Activated naive CD8-positive, alpha-beta T cell (primary cell): ENCODE data around the gene DTYMK.
A peak's percentile ranks its signal among the peaks of the same experiment; 100 is the strongest.

Experiments
- H3K27ac Mint-ChIP-seq: one replicate; pipeline ENCODE4 v1.8.0; 2021; ENCODE audit warnings: mixed read lengths
- H3K27me3 Mint-ChIP-seq: one replicate; pipeline ENCODE4 v1.8.0; 2021; ENCODE audit warnings: mixed read lengths
- H3K36me3 Mint-ChIP-seq: one replicate; pipeline ENCODE4 v1.8.0; 2021; ENCODE audit warnings: mixed read lengths
- H3K4me1 Mint-ChIP-seq: one replicate; pipeline ENCODE4 v1.8.0; 2021; ENCODE audit warnings: low read depth, mixed read lengths
- H3K4me3 Mint-ChIP-seq: one replicate; pipeline ENCODE4 v1.8.0; 2021; ENCODE audit warnings: mild to moderate bottlenecking, mixed read lengths
- H3K9me3 Mint-ChIP-seq: one replicate; pipeline ENCODE4 v1.8.0; 2021; ENCODE audit warnings: low read depth, mixed read lengths

The DTYMK gene

DNA sequence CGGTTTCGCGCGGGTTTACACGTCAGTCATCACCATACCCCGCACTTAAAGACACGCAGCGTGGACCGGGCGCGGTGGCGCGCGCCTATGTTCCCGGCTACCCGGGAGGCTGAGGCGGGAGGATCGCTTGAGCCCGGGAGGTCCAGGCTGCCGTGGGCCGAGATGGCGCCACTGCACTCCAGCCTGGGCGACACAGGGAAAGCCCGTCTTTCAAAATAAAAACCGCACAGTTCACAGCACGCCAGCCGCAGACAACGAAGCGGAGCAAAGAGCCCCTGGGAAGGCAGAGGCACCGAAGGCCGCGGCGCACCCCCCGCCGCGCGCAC, 328 bp downstream of the DTYMK start:
- Mint-ChIP-seq H3K27me3 (no peaks in the 10 kb centered on the region), H3K27ac (peak overlapping the region; percentile 94), H3K9me3 (no peaks in the 10 kb centered on the region), H3K4me3 (peak overlapping the region; percentile 94), H3K36me3 (no peaks in the 10 kb centered on the region), H3K4me1 (peaks cover 17% of the 10 kb centered on the region)

DNA sequence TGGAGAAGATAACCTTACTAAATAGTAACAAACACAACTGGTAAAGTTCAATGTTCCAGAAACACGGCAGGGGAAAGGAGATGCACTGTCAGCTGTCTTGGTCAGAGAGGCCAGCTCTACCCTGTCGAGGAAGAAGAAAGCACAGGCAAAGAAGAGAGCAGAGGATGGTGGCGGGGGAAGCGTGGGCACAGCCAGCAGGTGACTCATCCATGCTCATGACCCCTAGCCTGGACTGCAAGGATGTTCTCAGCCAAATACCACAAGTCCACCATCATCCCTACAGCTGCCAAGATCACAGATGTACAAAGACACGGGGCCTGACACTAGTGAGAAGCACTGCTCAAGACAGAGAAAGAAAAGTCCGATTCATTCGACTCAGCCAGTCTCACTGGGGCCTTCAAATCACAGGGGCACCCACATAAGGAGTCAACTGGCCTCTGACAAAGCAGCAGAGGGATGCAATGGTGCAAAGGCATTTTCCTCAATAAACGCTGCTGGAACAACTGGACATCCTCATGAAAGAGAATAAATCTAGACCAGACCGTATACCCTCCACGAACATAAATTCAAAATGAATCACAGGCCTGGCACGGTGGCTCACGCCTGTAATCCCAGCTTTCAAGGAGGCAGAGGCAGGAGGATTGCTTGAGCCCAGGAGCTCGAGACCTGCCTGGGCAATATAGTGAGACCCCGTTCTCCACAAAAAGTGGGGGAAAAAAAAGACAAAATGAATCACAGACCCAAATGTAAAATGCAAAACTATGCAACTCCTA, 5.6 kb downstream of the DTYMK start:
- H3K36me3 Mint-ChIP-seq, result no peaks in the 10 kb centered on the region
- H3K9me3 Mint-ChIP-seq, result no peaks in the 10 kb centered on the region
- no peak overlapping the region for H3K27ac Mint-ChIP-seq
- no peak overlapping the region for H3K4me3 Mint-ChIP-seq
- H3K4me1 Mint-ChIP-seq, result peaks cover 8% of the 10 kb centered on the region
- no peaks in the 10 kb centered on the region for H3K27me3 Mint-ChIP-seq

- H3K27ac Mint-ChIP-seq, result no peak overlapping the region
- H3K4me1 Mint-ChIP-seq, result peaks cover 4% of the 10 kb centered on the region
- no peaks in the 10 kb centered on the region for H3K27me3 Mint-ChIP-seq
- no peaks in the 10 kb centered on the region for H3K9me3 Mint-ChIP-seq
- no peaks in the 10 kb centered on the region for H3K36me3 Mint-ChIP-seq
- no peak overlapping the region for H3K4me3 Mint-ChIP-seq
Observed at GRCh38 chr2:241680044-241680443, 6.6 kb downstream of the DTYMK start.

DNA sequence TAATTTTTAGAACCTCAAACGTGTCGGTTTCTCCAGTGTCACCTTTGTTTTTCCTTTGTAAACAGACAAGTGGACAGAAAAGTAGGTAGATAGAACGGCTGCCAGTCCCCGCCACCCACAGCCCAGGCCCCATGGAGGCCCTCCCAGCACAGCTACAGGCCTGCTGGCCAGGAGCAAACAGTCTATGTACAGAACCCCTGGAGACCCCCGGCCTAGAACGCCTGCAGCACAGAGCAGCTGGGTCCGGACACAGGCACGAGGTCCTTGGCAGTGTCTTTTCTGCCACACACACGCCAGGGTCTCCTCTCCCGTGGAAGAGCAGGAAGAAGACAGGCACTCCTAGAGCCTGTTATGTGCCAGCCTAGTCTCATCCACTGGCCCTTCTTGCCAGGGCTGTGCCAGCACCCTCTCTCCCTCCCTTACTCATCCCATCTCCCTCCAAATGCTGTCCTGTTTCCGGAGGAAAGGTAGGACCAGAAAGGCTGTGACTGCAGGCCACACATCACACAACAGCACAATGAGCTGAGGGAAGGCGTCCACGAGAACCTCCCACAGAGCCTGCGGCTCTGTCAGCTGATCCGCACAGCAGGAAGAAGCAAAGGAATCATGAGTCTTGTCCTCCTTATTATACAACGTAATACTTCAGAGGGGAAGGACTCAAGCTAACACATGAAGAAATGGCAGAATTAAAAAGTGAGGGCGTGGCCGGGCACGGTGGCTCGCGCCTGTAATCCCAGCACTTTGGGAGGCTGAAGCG, 7.7 kb downstream of the DTYMK start:
- H3K36me3 Mint-ChIP-seq, result no peaks in the 10 kb centered on the region
- no peak overlapping the region for H3K27ac Mint-ChIP-seq
- no peaks in the 10 kb centered on the region for H3K27me3 Mint-ChIP-seq
- no peak overlapping the region for H3K4me3 Mint-ChIP-seq
- no peaks in the 10 kb centered on the region for H3K9me3 Mint-ChIP-seq
- H3K4me1 Mint-ChIP-seq, result no peaks in the 10 kb centered on the region

- Mint-ChIP-seq H3K27ac (no peak overlapping the region), H3K9me3 (no peaks in the 10 kb centered on the region), H3K4me3 (no peak overlapping the region), H3K27me3 (no peaks in the 10 kb centered on the region), H3K36me3 (no peaks in the 10 kb centered on the region), H3K4me1 (no peaks in the 10 kb centered on the region)
Observed at GRCh38 chr2:241678307-241678706, 8.3 kb downstream of the DTYMK start.

- Mint-ChIP-seq H3K4me3 (no peak overlapping the region), H3K9me3 (no peaks in the 10 kb centered on the region), H3K27me3 (no peaks in the 10 kb centered on the region), H3K4me1 (no peaks in the 10 kb centered on the region), H3K27ac (no peak overlapping the region), H3K36me3 (no peaks in the 10 kb centered on the region)
Observed at GRCh38 chr2:241677392-241677791, 9.2 kb downstream of the DTYMK start.

DNA sequence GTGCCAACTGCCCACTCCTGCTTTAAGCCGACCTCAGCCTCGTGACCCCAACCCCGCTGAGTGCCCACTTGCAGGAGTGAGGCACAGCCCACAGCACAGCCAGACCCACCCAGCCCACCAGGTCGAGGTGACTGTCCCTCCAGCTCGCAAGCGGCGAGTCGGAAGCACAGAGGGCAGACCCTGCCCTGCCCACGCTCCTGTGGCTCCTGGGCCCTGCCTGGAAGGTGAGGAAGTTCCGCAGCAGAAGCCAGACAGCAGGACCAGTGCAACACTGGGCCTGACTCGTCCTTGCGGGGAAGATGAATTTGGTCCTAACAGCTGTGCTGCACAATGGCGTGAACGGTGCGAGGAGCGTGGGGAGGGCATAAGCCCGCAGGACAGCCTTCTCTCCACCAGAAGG, 9.9 kb downstream of the DTYMK start:
- no peak overlapping the region for H3K4me3 Mint-ChIP-seq
- H3K36me3 Mint-ChIP-seq, result no peaks in the 10 kb centered on the region
- no peaks in the 10 kb centered on the region for H3K4me1 Mint-ChIP-seq
- H3K27me3 Mint-ChIP-seq, result no peaks in the 10 kb centered on the region
- H3K27ac Mint-ChIP-seq, result no peak overlapping the region
- H3K9me3 Mint-ChIP-seq, result no peaks in the 10 kb centered on the region

DNA sequence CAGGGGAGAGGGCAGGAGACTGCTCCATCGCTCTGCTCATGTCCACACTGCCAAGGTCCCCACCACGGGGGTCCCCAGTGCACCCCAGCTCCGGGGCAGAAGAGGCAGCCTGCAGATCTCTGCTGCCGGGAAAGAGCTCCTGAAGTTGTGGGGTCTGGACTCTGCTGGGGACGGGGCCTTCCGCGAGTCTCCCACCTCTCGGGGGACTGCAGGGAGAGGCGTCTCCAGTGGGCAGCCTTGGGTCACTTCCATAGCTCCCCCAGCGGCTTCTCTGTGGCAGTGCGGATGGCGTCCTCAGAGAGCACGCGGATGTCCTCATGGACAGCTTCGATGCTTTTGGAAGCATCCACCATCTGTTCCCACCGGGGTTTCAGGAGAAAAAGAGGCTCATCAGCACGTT, 10.7 kb downstream of the DTYMK start:
- no peaks in the 10 kb centered on the region for H3K4me1 Mint-ChIP-seq
- H3K27ac Mint-ChIP-seq, result no peak overlapping the region
- no peaks in the 10 kb centered on the region for H3K36me3 Mint-ChIP-seq
- H3K9me3 Mint-ChIP-seq, result no peaks in the 10 kb centered on the region
- H3K4me3 Mint-ChIP-seq, result no peak overlapping the region
- no peaks in the 10 kb centered on the region for H3K27me3 Mint-ChIP-seq

- no peaks in the 10 kb centered on the region for H3K9me3 Mint-ChIP-seq
- H3K27ac Mint-ChIP-seq, result peak overlapping the region; percentile 61
- no peaks in the 10 kb centered on the region for H3K36me3 Mint-ChIP-seq
- no peaks in the 10 kb centered on the region for H3K27me3 Mint-ChIP-seq
- no peak overlapping the region for H3K4me3 Mint-ChIP-seq
- H3K4me1 Mint-ChIP-seq, result no peaks in the 10 kb centered on the region
Observed at GRCh38 chr2:241673797-241674725, 12.6 kb downstream of the DTYMK start.

GRCh38 chr2:241673189-241673663, 13.4 kb downstream of the DTYMK start:
- Mint-ChIP-seq H3K27ac (no peak overlapping the region), H3K36me3 (peaks cover 3% of the 10 kb centered on the region), H3K4me1 (no peaks in the 10 kb centered on the region), H3K4me3 (no peak overlapping the region), H3K27me3 (no peaks in the 10 kb centered on the region), H3K9me3 (no peaks in the 10 kb centered on the region)

GRCh38 chr2:241672243-241673188, 14.1 kb downstream of the DTYMK start:
- no peaks in the 10 kb centered on the region for H3K9me3 Mint-ChIP-seq
- no peak overlapping the region for H3K4me3 Mint-ChIP-seq
- no peaks in the 10 kb centered on the region for H3K4me1 Mint-ChIP-seq
- H3K27me3 Mint-ChIP-seq, result no peaks in the 10 kb centered on the region
- peaks cover 3% of the 10 kb centered on the region for H3K36me3 Mint-ChIP-seq
- no peak overlapping the region for H3K27ac Mint-ChIP-seq

GRCh38 chr2:241671457-241672240, 15.0 kb downstream of the DTYMK start:
- Mint-ChIP-seq H3K27ac (no peak overlapping the region), H3K36me3 (peaks cover 3% of the 10 kb centered on the region)

DNA sequence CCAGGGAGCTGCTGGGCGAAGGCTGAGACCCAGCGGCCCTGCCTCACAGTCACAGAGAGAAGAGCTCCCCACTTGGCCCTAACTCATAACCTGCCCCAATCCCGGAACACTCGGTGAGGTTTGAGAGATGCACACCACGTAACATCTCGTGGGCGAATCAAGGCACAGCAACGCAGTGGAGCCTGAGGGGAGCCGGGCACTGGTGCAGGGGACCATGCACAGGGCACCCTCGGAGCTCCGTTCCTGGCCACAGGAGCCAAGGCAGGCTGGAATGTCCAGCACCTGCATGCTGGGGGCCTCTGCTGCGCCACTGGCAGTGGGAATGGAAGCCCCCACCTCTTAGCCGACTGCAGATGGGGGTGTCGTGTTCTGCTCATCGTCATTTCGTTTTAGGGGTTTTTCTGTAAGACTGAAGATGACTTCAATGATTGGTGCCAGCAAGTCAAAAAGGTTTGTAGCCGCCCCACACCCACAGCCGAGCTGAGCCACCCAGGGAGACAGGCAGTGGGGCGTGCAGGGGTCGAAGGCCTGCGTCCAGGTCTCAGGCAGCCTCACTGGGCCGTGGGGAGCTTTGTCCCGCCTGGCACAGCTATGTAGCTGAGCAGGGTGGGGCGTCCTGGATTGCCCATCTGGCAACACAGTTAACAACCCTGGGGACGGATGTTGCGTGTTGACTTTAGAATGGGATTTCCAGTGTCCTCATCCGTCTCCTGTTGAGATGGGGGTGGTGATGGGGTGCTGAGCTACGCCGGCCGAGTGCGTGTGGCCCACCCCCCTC, 16.1 kb downstream of the DTYMK start:
- Mint-ChIP-seq H3K36me3 (peaks cover 3% of the 10 kb centered on the region), H3K27ac (no peak overlapping the region), H3K27me3 (no peaks in the 10 kb centered on the region), H3K9me3 (no peaks in the 10 kb centered on the region), H3K4me3 (no peak overlapping the region), H3K4me1 (no peaks in the 10 kb centered on the region)

More at GRCh38 chr2:241671457-241672240, 15.0 kb downstream of the DTYMK start:
- Mint-ChIP-seq H3K4me1 (no peaks in the 10 kb centered on the region), H3K27me3 (no peaks in the 10 kb centered on the region), H3K4me3 (no peak overlapping the region), H3K9me3 (no peaks in the 10 kb centered on the region)
